ENCODE results near the gene TBL1X. TPM values are rescaled to one million over a fixed set of nuclear protein-coding genes. Genes with fewer than 3 reads are reported as not detected.

TBL1X gene
- polyA plus RNA-seq, 3 donors: 12.5 to 19.5 (median 13.8) TPM

- Histone ChIP-seq H3K9me3 (replicated peaks in 1 of 2; ENCODE audit: control insufficient read depth in 1 of 2, insufficient read depth in 1 of 2, low read length in 2 of 2) (no peaks in the 10 kb centered on the region), H3K4me1 (ENCODE audit: control insufficient read depth in 1 of 2, insufficient read depth in 2 of 2, low read length in 2 of 2) (peaks cover 12 to 20% of the 10 kb centered on the region in 2 donors), H4K20me1 (ENCODE audit: insufficient read depth, low read length) (peaks cover 96% of the 10 kb centered on the region), H3K79me2 (ENCODE audit: insufficient read depth, low read length) (peaks cover 14% of the 10 kb centered on the region), H3K9ac (ENCODE audit: insufficient read depth, low read length, poor library complexity, severe bottlenecking) (no peak overlapping the region), H3K27ac (ENCODE audit: low read depth in 1 of 2, low read length in 2 of 2) (no peak overlapping the region), H2AFZ (ENCODE audit: insufficient read depth, low read depth, low read length, poor library complexity, severe bottlenecking) (no peak overlapping the region), H3K27me3 (ENCODE audit: control insufficient read depth in 2 of 2, insufficient read depth in 2 of 2, low read length in 2 of 2) (peaks cover 0 to 4% of the 10 kb centered on the region in 2 donors), H3K4me2 (replicated peaks; ENCODE audit: extremely low read depth, low read length, poor library complexity, severe bottlenecking) (no peak overlapping the region), H3K4me3 (replicated peaks in 1 of 3; ENCODE audit: low read depth in 2 of 3, low read length in 3 of 3) (no peak overlapping the region), H3K36me3 (replicated peaks in 1 of 2; ENCODE audit: control insufficient read depth in 1 of 2, insufficient read depth in 2 of 2, low read length in 2 of 2) (no peaks in the 10 kb centered on the region)
- Mint-ChIP-seq H3K4me3 (no peak overlapping the region), H3K9me3 (no peaks in the 10 kb centered on the region), H3K4me1 (peaks cover 49% of the 10 kb centered on the region), H3K36me3 (peaks cover 8% of the 10 kb centered on the region in 2 donors), H3K27ac (no peak overlapping the region), H3K27me3 (ENCODE audit: low read depth in 3 of 3) (peaks cover 0 to 48% (median 2%) of the 10 kb centered on the region in 3 donors)
- intact Hi-C loops (cut with micrococcal nuclease): no loop called here
- no CpG with 5 or more reads among the region's 7 CpGs for WGBS (ENCODE audit: insufficient coverage)
- no peak for TF ChIP-seq CTCF (IDR thresholded peaks at IDR 0.05)
- DNase-seq: no peak
Measured at GRCh38 chrX:9528498-9528897, 63.6 kb downstream of the TBL1X start.

- H3K27me3 ChIP-seq (ENCODE audit: control insufficient read depth in 2 of 2, insufficient read depth in 2 of 2, low read length in 2 of 2): peaks cover 0 to 4% of the 10 kb centered on the region in 2 donors
- peaks cover 14% of the 10 kb centered on the region for H3K79me2 ChIP-seq (ENCODE audit: insufficient read depth, low read length)
- H3K36me3 ChIP-seq (replicated peaks in 1 of 2; ENCODE audit: control insufficient read depth in 1 of 2, insufficient read depth in 2 of 2, low read length in 2 of 2): no peaks in the 10 kb centered on the region
- H3K27ac Mint-ChIP-seq: no peak overlapping the region
- intact Hi-C loops (cut with micrococcal nuclease): no loop called here
- peaks cover 0 to 46% (median 2%) of the 10 kb centered on the region in 3 donors for H3K27me3 Mint-ChIP-seq (ENCODE audit: low read depth in 3 of 3)
- H3K4me3 Mint-ChIP-seq: peak overlapping the region in 1 of 2 donors; percentile 46
- H2AFZ ChIP-seq (ENCODE audit: insufficient read depth, low read depth, low read length, poor library complexity, severe bottlenecking): no peak overlapping the region
- H3K27ac ChIP-seq (ENCODE audit: low read depth in 1 of 2, low read length in 2 of 2): no peak overlapping the region
- no peak overlapping the region for H3K9ac ChIP-seq (ENCODE audit: insufficient read depth, low read length, poor library complexity, severe bottlenecking)
- H3K9me3 Mint-ChIP-seq: no peaks in the 10 kb centered on the region
- peaks cover 56% of the 10 kb centered on the region for H3K4me1 Mint-ChIP-seq
- H3K4me2 ChIP-seq (replicated peaks; ENCODE audit: extremely low read depth, low read length, poor library complexity, severe bottlenecking): no peak overlapping the region
- DNase-seq: no peak
- no peaks in the 10 kb centered on the region for H3K9me3 ChIP-seq (replicated peaks in 1 of 2; ENCODE audit: control insufficient read depth in 1 of 2, insufficient read depth in 1 of 2, low read length in 2 of 2)
- no peak overlapping the region for H3K4me3 ChIP-seq (replicated peaks in 1 of 3; ENCODE audit: low read depth in 2 of 3, low read length in 3 of 3)
- peaks cover 17 to 26% of the 10 kb centered on the region in 2 donors for H3K4me1 ChIP-seq (ENCODE audit: control insufficient read depth in 1 of 2, insufficient read depth in 2 of 2, low read length in 2 of 2)
- peaks cover 100% of the 10 kb centered on the region for H4K20me1 ChIP-seq (ENCODE audit: insufficient read depth, low read length)
- 95% methylated on average over 3 of the region's 4 CpGs for WGBS (ENCODE audit: insufficient coverage)
- peaks cover 8% of the 10 kb centered on the region in 2 donors for H3K36me3 Mint-ChIP-seq
- no peak for TF ChIP-seq CTCF (IDR thresholded peaks at IDR 0.05)
Measured at GRCh38 chrX:9529223-9529622, 64.4 kb downstream of the TBL1X start.
